Parathyroid adenoma (tissue), 2 donors: ENCODE results near the gene MON2.

ENCODE experiments used
- H2AFZ ChIP-seq: fragments of 300-600 bp; sonication (generic); one replicate; pipeline ENCODE4 v1.7.0; 2017; ENCODE audit warnings: antibody characterized with exemption, mild to moderate bottlenecking
- H3K27ac ChIP-seq: fragments of 300-600 bp; sonication (generic); one replicate; pipeline ENCODE4 v1.7.0; 2017
- H3K27me3 ChIP-seq: fragments of 300-600 bp; sonication (generic); one replicate; pipeline ENCODE4 v1.7.0; 2017; ENCODE audit warnings: low read length; ENCODE audit not compliant: control insufficient read depth, insufficient read depth
- H3K36me3 ChIP-seq: fragments of 300-600 bp; sonication (generic); one replicate; pipeline ENCODE4 v1.7.0; 2017; ENCODE audit warnings: low read length; ENCODE audit not compliant: control insufficient read depth, insufficient read depth
- H3K4me1 ChIP-seq: fragments of 300-600 bp; sonication (generic); one replicate; pipeline ENCODE4 v1.7.0; 2017; ENCODE audit warnings: control low read depth
- H3K4me2 ChIP-seq: fragments of 300-600 bp; sonication (generic); one replicate; pipeline ENCODE4 v1.7.0; 2017; ENCODE audit warnings: low read length
- H3K4me3 ChIP-seq: fragments of 300-600 bp; sonication (generic); one replicate; pipeline ENCODE4 v1.7.0; 2017; ENCODE audit warnings: low read depth, low read length
- H3K79me2 ChIP-seq: fragments of 300-600 bp; sonication (generic); one replicate; pipeline ENCODE4 v1.7.0; 2017; ENCODE audit warnings: control low read depth
- H3K9ac ChIP-seq: fragments of 300-600 bp; sonication (generic); one replicate; pipeline ENCODE4 v1.7.0; 2017; ENCODE audit warnings: mild to moderate bottlenecking
- H3K9me3 ChIP-seq: fragments of 300-600 bp; sonication (generic); one replicate; pipeline ENCODE4 v1.7.0; 2017; ENCODE audit warnings: low read length; ENCODE audit not compliant: control insufficient read depth
- CTCF ChIP-seq: fragments of 300-600 bp; sonication (generic); IDR thresholded peaks from one replicate; pipeline ENCODE4 v1.7.0; 2017; ENCODE audit warnings: antibody characterized with exemption, mild to moderate bottlenecking
- donor health status: primary hyperparathyroidism.

The MON2 gene

GRCh38 chr12:62434494-62435302 lies 31.9 kb upstream of the MON2 start:
- Histone ChIP-seq H3K79me2 (no peaks in the 10 kb centered on the region), H3K9ac (no peak overlapping the region), H3K9me3 (no peaks in the 10 kb centered on the region), H3K4me2 (peak overlapping the region; percentile 81), H3K27ac (no peak overlapping the region), H3K4me3 (peak overlapping the region; percentile 55), H2AFZ (peak overlapping the region; percentile 91), H3K4me1 (no peaks in the 10 kb centered on the region), H3K36me3 (no peaks in the 10 kb centered on the region), H3K27me3 (no peaks in the 10 kb centered on the region)
- no peak for TF ChIP-seq CTCF

- peak overlapping the region; percentile 55 for H3K4me3 ChIP-seq
- H3K4me2 ChIP-seq = peak overlapping the region; percentile 81
- H3K79me2 ChIP-seq = no peaks in the 10 kb centered on the region
- H3K27me3 ChIP-seq = no peaks in the 10 kb centered on the region
- no peak overlapping the region for H3K27ac ChIP-seq
- no peak overlapping the region for H3K9ac ChIP-seq
- no peaks in the 10 kb centered on the region for H3K36me3 ChIP-seq
- peak overlapping the region; percentile 91 for H2AFZ ChIP-seq
- peak; percentile 50 for TF ChIP-seq CTCF
- no peaks in the 10 kb centered on the region for H3K4me1 ChIP-seq
- no peaks in the 10 kb centered on the region for H3K9me3 ChIP-seq
Observed at GRCh38 chr12:62435303-62436163, 31.1 kb upstream of the MON2 start.

- no peaks in the 10 kb centered on the region for H3K79me2 ChIP-seq
- H3K4me1 ChIP-seq = no peaks in the 10 kb centered on the region
- no peak overlapping the region for H3K4me3 ChIP-seq
- no peaks in the 10 kb centered on the region for H3K36me3 ChIP-seq
- H2AFZ ChIP-seq = peak overlapping the region; percentile 20
- no peaks in the 10 kb centered on the region for H3K9me3 ChIP-seq
- no peak for TF ChIP-seq CTCF
- H3K4me2 ChIP-seq = no peak overlapping the region
- no peak overlapping the region for H3K9ac ChIP-seq
- H3K27me3 ChIP-seq = no peaks in the 10 kb centered on the region
- no peak overlapping the region for H3K27ac ChIP-seq
Observed at GRCh38 chr12:62436164-62436503, 30.5 kb upstream of the MON2 start.

- Histone ChIP-seq H3K27me3 (no peaks in the 10 kb centered on the region), H3K9me3 (no peaks in the 10 kb centered on the region), H3K4me3 (no peak overlapping the region), H2AFZ (peak overlapping the region; percentile 31), H3K79me2 (no peaks in the 10 kb centered on the region), H3K9ac (no peak overlapping the region), H3K36me3 (no peaks in the 10 kb centered on the region), H3K4me2 (no peak overlapping the region), H3K4me1 (no peaks in the 10 kb centered on the region), H3K27ac (no peak overlapping the region)
- peak; percentile 66 for TF ChIP-seq CTCF
Observed at GRCh38 chr12:62438098-62438692, 28.4 kb upstream of the MON2 start.
